Parathyroid adenoma (tissue), 2 donors: ENCODE results near the gene MMP11.
A peak's percentile ranks its signal among the peaks of the same experiment; 100 is the strongest.
"Not testable (repeated sequence)": the region's sequence is repeated elsewhere in the genome, so short reads cannot be mapped to it uniquely, and the experiment has no call there.

Experiments used
- H2AFZ ChIP-seq: fragments of 300-600 bp; sonication (generic); one replicate; pipeline ENCODE4 v1.7.0; 2017; ENCODE audit warnings: antibody characterized with exemption, mild to moderate bottlenecking
- H3K27ac ChIP-seq: fragments of 300-600 bp; sonication (generic); one replicate; pipeline ENCODE4 v1.7.0; 2017
- H3K27me3 ChIP-seq: fragments of 300-600 bp; sonication (generic); one replicate; pipeline ENCODE4 v1.7.0; 2017; ENCODE audit warnings: low read length; ENCODE audit not compliant: control insufficient read depth, insufficient read depth
- H3K36me3 ChIP-seq: fragments of 300-600 bp; sonication (generic); one replicate; pipeline ENCODE4 v1.7.0; 2017; ENCODE audit warnings: low read length; ENCODE audit not compliant: control insufficient read depth, insufficient read depth
- H3K4me1 ChIP-seq: fragments of 300-600 bp; sonication (generic); one replicate; pipeline ENCODE4 v1.7.0; 2017; ENCODE audit warnings: control low read depth
- H3K4me2 ChIP-seq: fragments of 300-600 bp; sonication (generic); one replicate; pipeline ENCODE4 v1.7.0; 2017; ENCODE audit warnings: low read length
- H3K4me3 ChIP-seq: fragments of 300-600 bp; sonication (generic); one replicate; pipeline ENCODE4 v1.7.0; 2017; ENCODE audit warnings: low read depth, low read length
- H3K79me2 ChIP-seq: fragments of 300-600 bp; sonication (generic); one replicate; pipeline ENCODE4 v1.7.0; 2017; ENCODE audit warnings: control low read depth
- H3K9ac ChIP-seq: fragments of 300-600 bp; sonication (generic); one replicate; pipeline ENCODE4 v1.7.0; 2017; ENCODE audit warnings: mild to moderate bottlenecking
- H3K9me3 ChIP-seq: fragments of 300-600 bp; sonication (generic); one replicate; pipeline ENCODE4 v1.7.0; 2017; ENCODE audit warnings: low read length; ENCODE audit not compliant: control insufficient read depth
- CTCF ChIP-seq: fragments of 300-600 bp; sonication (generic); IDR thresholded peaks from one replicate; pipeline ENCODE4 v1.7.0; 2017; ENCODE audit warnings: antibody characterized with exemption, mild to moderate bottlenecking
- donor health status: primary hyperparathyroidism.

Gene MMP11

GRCh38 chr22:23772649-23773473 lies at the start of gene MMP11:
TSS of gene MMP11 (plus strand) at chr22:23772849. CDS start at chr22:23772871, 22 bp downstream.
- Histone ChIP-seq H3K27ac (no peak within 1 kb of the TSS), H3K79me2 (peaks cover 3% of the 10 kb centered on the region), H3K27me3 (no peaks in the 10 kb centered on the region), H3K4me2 (peak within 1 kb of the TSS; percentile 72), H2AFZ (peak within 1 kb of the TSS; percentile 72), H3K36me3 (no peaks in the 10 kb centered on the region), H3K4me3 (peak within 1 kb of the TSS; percentile 11), H3K9me3 (no peaks in the 10 kb centered on the region), H3K9ac (no peak within 1 kb of the TSS), H3K4me1 (no peaks in the 10 kb centered on the region)
- TF ChIP-seq CTCF: no peak

- not testable (repeated sequence) for H3K9ac ChIP-seq, H3K4me3 ChIP-seq, H3K27me3 ChIP-seq, H3K27ac ChIP-seq, H3K79me2 ChIP-seq, H3K4me2 ChIP-seq, H3K4me1 ChIP-seq, H2AFZ ChIP-seq, H3K36me3 ChIP-seq, H3K9me3 ChIP-seq
These were observed 44.5 kb upstream of the MMP11 start for GRCh38 chr22:23728108-23728507.

GRCh38 chr22:23737696-23738095 lies 35.0 kb upstream of the MMP11 start:
- H3K9me3 ChIP-seq: no peaks in the 10 kb centered on the region
- no peak for TF ChIP-seq CTCF
- no peaks in the 10 kb centered on the region for H3K36me3 ChIP-seq

GRCh38 chr22:23742505-23743264 lies 30.0 kb upstream of the MMP11 start:
- no peak overlapping the region for H2AFZ ChIP-seq
- TF ChIP-seq CTCF: no peak
- no peaks in the 10 kb centered on the region for H3K79me2 ChIP-seq
- no peaks in the 10 kb centered on the region for H3K36me3 ChIP-seq
- H3K27ac ChIP-seq: no peak overlapping the region
- no peaks in the 10 kb centered on the region for H3K27me3 ChIP-seq
- H3K4me1 ChIP-seq: peaks cover 9% of the 10 kb centered on the region
- H3K4me3 ChIP-seq: no peak overlapping the region
- H3K4me2 ChIP-seq: no peak overlapping the region
- no peak overlapping the region for H3K9ac ChIP-seq
- no peaks in the 10 kb centered on the region for H3K9me3 ChIP-seq

More at GRCh38 chr22:23737696-23738095, 35.0 kb upstream of the MMP11 start:
- no peak overlapping the region for H3K9ac ChIP-seq
- no peak overlapping the region for H3K4me3 ChIP-seq
- no peak overlapping the region for H3K27ac ChIP-seq
- H2AFZ ChIP-seq: no peak overlapping the region
- H3K4me2 ChIP-seq: no peak overlapping the region
- peaks cover under 1% of the 10 kb centered on the region for H3K4me1 ChIP-seq
- no peaks in the 10 kb centered on the region for H3K27me3 ChIP-seq
- no peaks in the 10 kb centered on the region for H3K79me2 ChIP-seq

GRCh38 chr22:23743303-23743705 lies 29.3 kb upstream of the MMP11 start:
- no peak overlapping the region for H3K27ac ChIP-seq
- H3K9ac ChIP-seq: no peak overlapping the region
- no peak for TF ChIP-seq CTCF
- H3K36me3 ChIP-seq: no peaks in the 10 kb centered on the region
- H3K27me3 ChIP-seq: no peaks in the 10 kb centered on the region
- no peaks in the 10 kb centered on the region for H3K79me2 ChIP-seq
- H2AFZ ChIP-seq: no peak overlapping the region
- H3K4me2 ChIP-seq: no peak overlapping the region
- peaks cover 9% of the 10 kb centered on the region for H3K4me1 ChIP-seq
- no peak overlapping the region for H3K4me3 ChIP-seq
- H3K9me3 ChIP-seq: no peaks in the 10 kb centered on the region
